ENCODE data around the gene GREM1.

GREM1 gene

GRCh38 chr15:32717426-32718226 is at the start of gene GREM1:
GREM1 (plus strand) TSS chr15:32718004; CDS start chr15:32730691, 12,687 bp downstream.
- DNase-seq (ENCODE audit: low read depth in 2 of 2) = no peak

GRCh38 chr15:32668942-32669341 is 48.9 kb upstream of the GREM1 start:
- no peak for DNase-seq (ENCODE audit: low read depth in 2 of 2)

- no peak for DNase-seq (ENCODE audit: low read depth in 2 of 2)
These were observed 47.8 kb upstream of the GREM1 start for GRCh38 chr15:32669896-32670611.

GRCh38 chr15:32670623-32671022 is 47.2 kb upstream of the GREM1 start:
- DNase-seq (ENCODE audit: low read depth in 2 of 2) = no peak

- no peak for DNase-seq (ENCODE audit: low read depth in 2 of 2)
These were observed 46.2 kb upstream of the GREM1 start for GRCh38 chr15:32671339-32672325.

- DNase-seq (ENCODE audit: low read depth in 2 of 2) = no peak
These were observed 43.1 kb upstream of the GREM1 start for GRCh38 chr15:32674681-32675080.

- no peak for DNase-seq (ENCODE audit: low read depth in 2 of 2)
These were observed 42.3 kb upstream of the GREM1 start for GRCh38 chr15:32675466-32675865.

- no peak for DNase-seq (ENCODE audit: low read depth in 2 of 2)
These were observed 41.6 kb upstream of the GREM1 start for GRCh38 chr15:32676169-32676568.

GRCh38 chr15:32677238-32677750 is 40.5 kb upstream of the GREM1 start:
- no peak for DNase-seq (ENCODE audit: low read depth in 2 of 2)

- DNase-seq (ENCODE audit: low read depth in 2 of 2) = no peak
These were observed 38.5 kb upstream of the GREM1 start for GRCh38 chr15:32679298-32679690.

GRCh38 chr15:32682569-32682968 is 35.2 kb upstream of the GREM1 start:
- no peak for DNase-seq (ENCODE audit: low read depth in 2 of 2)

- DNase-seq (ENCODE audit: low read depth in 2 of 2) = no peak
These were observed 34.7 kb upstream of the GREM1 start for GRCh38 chr15:32682977-32683630.

- no peak for DNase-seq (ENCODE audit: low read depth in 2 of 2)
These were observed 33.8 kb upstream of the GREM1 start for GRCh38 chr15:32683906-32684584.

- no peak for DNase-seq (ENCODE audit: low read depth in 2 of 2)
These were observed 32.2 kb upstream of the GREM1 start for GRCh38 chr15:32685576-32685975.

GRCh38 chr15:32687556-32687955 is 30.2 kb upstream of the GREM1 start:
- no peak for DNase-seq (ENCODE audit: low read depth in 2 of 2)

GRCh38 chr15:32688151-32688639 is 29.6 kb upstream of the GREM1 start:
- no peak for DNase-seq (ENCODE audit: low read depth in 2 of 2)

GRCh38 chr15:32690941-32691688 is 26.7 kb upstream of the GREM1 start:
- no peak for DNase-seq (ENCODE audit: low read depth in 2 of 2)

GRCh38 chr15:32691689-32692038 is 26.1 kb upstream of the GREM1 start:
- DNase-seq (ENCODE audit: low read depth in 2 of 2) = no peak

GRCh38 chr15:32692286-32692685 is 25.5 kb upstream of the GREM1 start:
- no peak for DNase-seq (ENCODE audit: low read depth in 2 of 2)
